Colon (tissue), 2 donors: ENCODE results near the gene FOXP1.
"Not testable (repeated sequence)": the region's sequence is repeated elsewhere in the genome, so short reads cannot be mapped to it uniquely, and the experiment has no call there.

Source experiments
- FAIRE-seq: peaks from 2 replicates; lab custom pipeline; 2012; peaks lifted over from hg19 to GRCh38; lab: Jason Lieb, UNC
- donor health status: control.
- donor health status: control.

Gene FOXP1

DNA sequence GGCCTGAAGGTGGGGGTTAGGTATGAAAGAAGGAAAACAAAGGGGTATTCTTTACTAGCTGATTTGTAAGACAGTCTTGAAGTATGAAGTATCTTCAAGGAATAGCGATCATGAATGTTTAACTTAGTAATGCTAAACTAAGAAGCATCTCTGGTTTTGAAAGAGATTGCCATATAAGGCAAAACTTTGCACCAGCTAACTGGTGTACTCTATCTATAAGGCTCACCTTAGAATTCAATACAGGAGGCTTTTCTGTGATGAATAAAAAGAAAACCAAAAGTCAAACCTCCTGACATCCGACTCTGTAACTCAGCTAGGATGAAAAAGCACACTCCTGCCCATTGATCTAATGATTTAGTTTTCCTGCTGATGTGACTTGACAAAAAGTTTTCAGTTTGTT is 54.7 kb downstream of the FOXP1 start:
- FAIRE-seq, result no peak

DNA sequence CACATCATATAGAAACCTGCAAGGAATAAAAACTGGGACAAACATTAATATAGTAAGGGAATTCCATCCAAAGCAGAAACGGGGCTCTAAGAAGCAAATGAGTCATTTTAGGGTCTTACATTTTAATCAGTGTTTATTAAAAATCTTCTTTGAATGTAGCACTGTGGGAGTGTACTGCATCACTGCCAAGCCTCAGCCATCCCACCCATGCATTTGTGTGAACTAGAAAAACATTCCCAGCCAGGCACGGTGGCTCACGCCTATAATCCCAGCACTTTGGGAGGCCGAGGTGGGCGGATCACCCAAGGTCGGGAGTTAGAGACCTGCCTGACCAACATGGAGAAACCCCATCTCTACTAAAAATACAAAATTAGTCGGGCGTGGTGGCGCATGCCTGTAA is 57.1 kb downstream of the FOXP1 start:
- FAIRE-seq, result not testable (repeated sequence)

DNA sequence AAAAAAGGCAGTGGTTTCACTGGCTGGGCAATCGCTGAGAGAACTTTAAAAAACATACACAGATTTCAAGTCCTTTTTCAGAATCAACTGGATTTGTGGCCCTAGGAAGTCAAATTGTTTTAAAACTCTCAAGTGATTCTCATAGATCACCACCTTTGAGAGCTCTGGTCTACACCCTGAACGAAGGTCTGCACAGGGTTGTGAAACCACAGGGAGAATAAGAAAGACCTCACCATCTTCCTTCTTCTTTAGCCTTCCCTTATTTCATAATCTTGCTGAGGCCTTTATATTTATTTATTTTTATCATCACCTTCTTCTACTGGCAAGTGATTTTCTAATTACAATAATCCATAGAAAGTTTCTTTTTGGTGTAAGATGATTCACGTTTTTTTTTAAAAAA is 58.1 kb downstream of the FOXP1 start:
- FAIRE-seq, result no peak

- no peak for FAIRE-seq
Measured at GRCh38 chr3:71524672-71525071, 58.9 kb downstream of the FOXP1 start.

DNA sequence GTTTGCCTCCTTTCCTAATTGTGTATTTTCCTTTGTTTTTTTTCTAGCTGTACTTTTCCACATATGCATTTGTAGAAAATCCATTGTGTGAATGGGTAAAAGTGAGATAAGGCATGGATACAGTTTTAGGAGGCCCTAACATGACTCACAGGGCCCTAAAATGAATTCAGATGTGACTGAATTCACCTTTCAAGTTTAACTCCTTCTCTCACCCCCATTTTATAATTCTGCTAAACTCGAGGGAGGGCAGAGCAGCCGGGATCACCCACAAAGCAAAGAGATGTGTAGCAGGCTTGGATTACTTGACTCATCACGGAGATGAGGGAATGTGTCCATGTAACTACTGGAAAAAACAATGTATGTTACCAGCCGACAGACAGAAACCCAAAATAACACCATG is 59.9 kb downstream of the FOXP1 start:
- no peak for FAIRE-seq

DNA sequence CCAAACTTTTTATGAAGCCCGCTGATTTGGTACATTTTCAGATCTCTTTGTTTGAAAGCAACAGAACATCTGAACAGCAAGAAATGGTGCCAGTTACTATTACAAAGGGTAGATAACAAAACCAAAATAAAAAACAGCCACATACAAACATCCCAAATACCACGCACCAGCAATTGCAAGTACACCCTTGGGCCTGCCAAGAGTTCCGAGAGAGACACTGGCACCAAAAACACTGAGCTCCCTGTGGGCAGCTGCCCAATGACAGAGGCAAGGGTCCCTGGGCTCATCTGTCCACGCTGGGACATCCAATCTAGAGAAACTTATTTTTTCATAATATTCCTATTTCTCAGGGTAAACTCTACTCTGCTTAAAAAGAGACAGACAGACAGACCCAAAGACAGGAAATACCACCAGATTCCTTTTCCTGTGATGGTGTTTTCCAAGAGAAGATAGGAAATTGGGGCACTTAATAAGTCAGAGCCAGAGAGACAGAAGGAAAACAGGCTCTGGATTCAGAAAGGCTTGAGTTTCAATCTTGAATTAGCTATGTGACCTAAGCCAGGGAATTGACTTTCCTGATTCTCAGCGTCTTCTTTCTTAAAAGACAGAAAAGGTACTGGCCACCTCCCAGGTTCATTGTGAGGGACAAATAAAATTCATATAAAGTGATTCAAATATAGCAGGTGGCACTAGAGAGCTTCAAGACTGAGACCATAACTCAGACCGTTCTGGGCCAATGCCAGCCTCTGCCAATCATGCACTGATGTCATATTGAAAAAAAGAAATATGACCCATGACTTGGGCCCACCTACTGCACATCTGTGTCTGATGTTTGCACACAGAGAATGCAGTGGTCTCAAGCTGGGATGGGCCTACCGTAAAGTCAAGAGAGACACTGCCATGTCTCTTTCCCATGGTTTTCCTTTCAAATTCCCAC is 61.3 kb downstream of the FOXP1 start:
- FAIRE-seq, result no peak

- FAIRE-seq, result no peak
Measured at GRCh38 chr3:71521021-71521352, 62.5 kb downstream of the FOXP1 start.

DNA sequence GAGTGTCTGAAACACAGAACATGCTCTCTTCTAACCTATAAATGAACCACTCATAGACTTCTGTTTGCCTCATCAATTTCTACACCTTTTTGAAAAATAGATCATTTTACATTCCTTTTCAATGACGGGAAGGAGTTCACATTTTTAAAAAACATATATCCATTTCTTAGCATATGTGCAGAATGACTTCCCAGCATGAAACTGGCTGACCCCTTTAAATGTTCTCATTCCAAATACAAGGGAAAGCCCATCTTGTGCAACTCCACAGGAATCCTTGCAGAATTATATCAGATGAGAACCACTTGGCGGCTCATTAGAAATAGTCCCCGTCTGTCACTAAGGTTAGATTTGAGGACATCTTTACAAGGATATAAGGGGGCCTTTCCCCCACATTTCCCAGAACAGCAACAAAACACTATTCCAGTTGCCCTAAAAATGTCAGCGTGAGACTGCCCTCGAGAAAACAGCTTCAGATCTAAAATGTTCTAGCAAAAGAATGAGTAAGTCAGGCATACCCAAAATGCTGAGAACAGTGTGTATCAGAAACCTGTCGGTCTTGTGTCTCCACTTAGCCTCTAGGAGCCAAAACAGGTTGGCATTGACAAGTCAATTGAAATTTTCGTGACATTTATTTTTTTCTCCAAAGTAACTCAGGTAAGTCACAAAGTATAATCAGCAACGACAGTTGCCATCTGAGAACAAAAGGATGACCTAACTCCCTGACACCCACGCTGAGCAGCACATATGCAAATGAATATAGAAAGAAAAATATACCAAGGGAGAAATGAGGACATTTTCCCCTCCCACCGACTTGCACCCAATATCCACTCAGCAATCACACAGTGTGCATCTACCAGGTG is 63.1 kb downstream of the FOXP1 start:
- no peak for FAIRE-seq

DNA sequence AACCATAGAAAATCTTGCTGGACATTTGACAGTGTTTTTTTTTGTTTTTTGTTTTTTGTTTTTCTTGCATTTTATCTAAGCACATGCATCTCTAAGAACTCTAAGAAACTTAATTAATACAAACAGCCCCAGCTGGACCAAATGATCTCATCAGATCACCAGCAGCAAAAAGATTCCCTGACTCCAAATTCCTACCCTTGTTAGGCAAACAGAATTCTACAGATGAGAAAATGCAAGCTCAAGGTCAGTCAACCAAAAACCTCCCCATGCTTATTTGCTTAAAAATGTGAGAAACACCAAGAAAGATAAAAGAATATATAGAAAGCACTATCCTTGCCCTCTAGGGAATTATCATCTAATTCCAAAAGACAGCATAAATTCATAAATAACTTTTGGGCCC is 65.4 kb downstream of the FOXP1 start:
- FAIRE-seq, result no peak

GRCh38 chr3:71517271-71517791 is 66.2 kb downstream of the FOXP1 start:
- no peak for FAIRE-seq

GRCh38 chr3:71515636-71516365 is 67.7 kb downstream of the FOXP1 start:
- FAIRE-seq, result no peak

DNA sequence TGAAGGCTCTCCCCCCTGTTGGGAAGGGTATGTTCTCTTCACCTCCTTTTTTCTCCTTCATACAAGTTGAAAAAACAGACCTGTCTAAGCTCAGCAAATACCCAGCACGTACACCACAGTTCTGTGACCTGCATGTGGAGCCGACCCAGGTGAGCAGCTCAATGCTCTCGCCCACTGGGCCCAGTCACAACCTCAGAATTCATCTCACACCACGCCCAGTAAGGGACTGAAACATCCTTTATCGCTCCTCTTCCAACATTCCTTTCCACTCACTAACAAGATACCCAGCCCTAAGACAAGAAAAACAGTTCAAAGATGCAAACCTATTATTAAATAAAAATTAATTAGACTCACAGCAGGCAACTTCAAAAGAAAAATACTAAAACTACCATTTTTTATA is 68.9 kb downstream of the FOXP1 start:
- FAIRE-seq, result no peak

DNA sequence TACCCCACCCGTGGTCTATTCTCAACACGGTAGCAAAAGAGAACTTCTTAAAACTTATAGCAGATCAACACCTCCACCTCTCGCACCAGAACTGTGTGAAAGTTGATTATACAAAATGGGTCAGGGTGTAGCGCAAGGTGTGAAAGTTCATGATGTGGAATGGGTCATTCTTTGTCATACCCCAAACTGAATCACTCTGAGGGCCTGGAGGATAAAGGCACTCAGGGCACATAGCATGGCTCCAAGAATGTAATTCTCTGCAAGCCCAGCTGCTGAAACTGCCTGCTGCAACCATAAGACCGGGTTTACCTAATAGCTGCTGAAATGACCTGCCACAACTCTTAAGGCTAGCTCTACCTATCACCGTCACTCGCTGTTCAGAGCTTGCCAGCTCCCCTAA is 70.0 kb downstream of the FOXP1 start:
- FAIRE-seq, result no peak

DNA sequence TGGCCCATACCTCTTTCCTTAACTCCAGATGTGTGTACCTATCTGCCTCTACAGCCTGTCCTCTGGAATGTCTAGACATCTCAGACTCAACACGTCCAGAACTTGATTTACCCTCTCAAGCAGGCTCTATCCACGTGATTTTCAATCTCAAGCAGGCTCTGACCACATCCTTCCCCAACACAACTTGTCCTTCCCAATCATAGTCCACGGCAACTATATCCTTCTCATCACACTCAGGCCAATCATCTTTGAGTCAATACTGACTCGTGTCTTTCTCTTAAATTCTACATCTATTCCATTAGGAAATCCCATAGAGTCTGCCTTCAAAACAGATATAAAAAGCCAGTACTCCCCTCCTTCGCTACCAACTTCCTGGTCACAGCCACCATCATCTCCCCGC is 70.4 kb downstream of the FOXP1 start:
- FAIRE-seq, result no peak

DNA sequence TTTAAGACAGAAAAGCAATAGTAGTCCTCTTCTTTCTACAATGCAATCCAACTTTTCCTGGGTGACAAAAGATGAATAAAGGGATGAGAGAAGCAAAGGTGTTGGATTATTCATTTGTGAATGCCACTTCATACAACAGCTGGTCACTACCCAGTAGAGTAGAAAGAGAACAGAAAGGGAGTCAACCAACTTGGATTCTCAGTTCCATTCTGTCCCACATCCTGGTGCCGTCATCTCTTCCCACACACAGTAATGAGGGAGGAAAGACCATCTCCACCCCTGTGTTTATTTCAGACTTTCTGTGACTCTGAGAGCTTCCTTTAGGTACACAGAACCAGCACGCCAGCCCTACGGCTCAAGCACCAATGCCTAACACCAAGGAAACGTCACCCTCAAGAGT is 71.0 kb downstream of the FOXP1 start:
- no peak for FAIRE-seq

DNA sequence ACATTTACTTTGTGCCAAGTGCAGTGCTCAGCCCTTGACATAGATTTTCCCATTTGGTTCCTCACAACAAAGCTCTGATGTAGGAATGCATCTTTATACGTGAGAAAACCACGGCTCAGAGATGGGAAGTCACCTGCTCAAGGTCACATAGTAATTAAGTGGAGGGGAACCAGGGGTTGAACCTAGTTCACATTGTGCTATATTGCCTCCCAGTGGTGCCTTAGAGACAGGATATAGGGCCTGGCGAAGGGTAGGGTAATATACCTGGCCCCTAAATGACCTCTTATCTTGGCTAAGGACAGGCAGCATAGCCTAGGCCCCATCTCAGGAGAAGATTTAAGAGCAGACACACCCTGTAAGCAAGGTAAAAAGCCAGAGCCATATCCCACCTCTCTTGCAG is 71.5 kb downstream of the FOXP1 start:
- FAIRE-seq, result no peak

- no peak for FAIRE-seq
Measured at GRCh38 chr3:71511446-71511845, 72.1 kb downstream of the FOXP1 start.

DNA sequence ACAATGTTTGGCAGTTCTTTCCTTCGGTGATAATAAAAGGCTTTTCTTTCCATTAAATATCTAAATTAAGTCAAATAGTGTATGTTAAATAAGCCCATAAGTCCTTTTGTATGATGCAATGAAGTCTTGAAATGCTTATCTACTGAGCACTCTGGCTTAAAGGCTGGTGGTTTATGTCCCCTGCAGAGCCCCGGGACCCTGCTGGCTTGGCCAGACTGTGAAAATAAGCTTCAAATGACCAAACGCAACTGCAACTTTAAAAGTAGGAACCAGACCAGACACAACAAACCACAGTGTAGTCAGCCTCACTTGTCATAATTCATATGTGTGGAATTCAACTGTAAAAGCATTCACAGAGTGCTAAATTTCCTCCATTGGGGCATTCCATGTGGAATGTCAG is 72.5 kb downstream of the FOXP1 start:
- FAIRE-seq, result no peak

DNA sequence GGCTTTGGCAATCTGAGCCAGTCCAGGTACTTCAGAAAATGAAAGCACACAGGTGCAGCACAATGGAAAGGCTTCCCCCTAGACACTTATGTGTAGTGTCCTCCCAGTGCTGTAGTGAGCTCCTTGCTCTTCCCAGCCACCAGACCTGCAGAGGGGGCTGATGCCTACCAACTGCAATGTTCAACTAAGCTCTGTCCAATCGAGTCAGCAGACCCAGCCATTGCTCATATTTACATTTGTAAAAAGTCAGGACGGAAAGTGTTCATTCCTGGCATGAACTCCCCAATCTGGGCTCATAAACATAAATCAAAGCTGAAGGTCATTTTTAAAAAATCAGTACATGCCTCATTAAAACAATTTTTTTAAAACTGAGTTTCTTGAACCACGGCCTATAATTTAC is 73.0 kb downstream of the FOXP1 start:
- FAIRE-seq, result no peak

- FAIRE-seq, result no peak
Measured at GRCh38 chr3:71509066-71509465, 74.5 kb downstream of the FOXP1 start.

GRCh38 chr3:71505767-71506350 is 77.7 kb downstream of the FOXP1 start:
- no peak for FAIRE-seq
